GM12892 (cell line): ENCODE measurements around the gene LIN7B.
"Not testable (repeated sequence)": the region's sequence is repeated elsewhere in the genome, so short reads cannot be mapped to it uniquely, and the experiment has no call there.

ENCODE experiments used
- DNase-seq: peaks from one replicate; pipeline ENCODE4 v3.0.0; 2011; ENCODE audit not compliant: insufficient read length
- FAIRE-seq: peaks from 2 replicates; lab custom pipeline; 2011; peaks lifted over from hg19 to GRCh38; lab: Jason Lieb, UNC
- POLR2A ChIP-seq: IDR thresholded peaks from 2 replicates; pipeline ENCODE4 v1.6.1; 2011; ENCODE audit warnings: low read depth, low read length, control low read depth
- POLR2AphosphoS5 ChIP-seq: IDR thresholded peaks from 2 replicates; pipeline ENCODE4 v1.6.1; 2011; ENCODE audit warnings: low read depth, low read length, control low read depth
- TAF1 ChIP-seq: IDR thresholded peaks from 2 replicates; pipeline ENCODE4 v1.6.1; 2011; ENCODE audit warnings: low read depth, mild to moderate bottlenecking, control low read depth, low read length, borderline replicate concordance

LIN7B gene

GRCh38 chr19:49125025-49125731, 11.0 kb downstream of the LIN7B start:
- DNase-seq (no peak), FAIRE-seq (no peak)
- TF ChIP-seq POLR2A: no peak
- TF ChIP-seq POLR2AphosphoS5: no peak
- TF ChIP-seq TAF1: no peak

- FAIRE-seq: no peak
- TF ChIP-seq POLR2AphosphoS5: no peak
- TF ChIP-seq POLR2A: no peak
- TF ChIP-seq TAF1: no peak
- DNase-seq: no peak
These were observed 12.4 kb downstream of the LIN7B start for GRCh38 chr19:49126575-49126974.

- not testable (repeated sequence) for FAIRE-seq, DNase-seq
These were observed 13.1 kb downstream of the LIN7B start for GRCh38 chr19:49127225-49127624.

- FAIRE-seq: peak; percentile 97
- TF ChIP-seq POLR2AphosphoS5: no peak
- no peak for TF ChIP-seq POLR2A
- TF ChIP-seq TAF1: no peak
- DNase-seq: peak; percentile 99
These were observed 13.7 kb downstream of the LIN7B start for GRCh38 chr19:49127674-49128544.

- FAIRE-seq: no peak
- TF ChIP-seq POLR2A (no peak), TAF1 (no peak), POLR2AphosphoS5 (no peak)
- no peak for DNase-seq
These were observed 14.5 kb downstream of the LIN7B start for GRCh38 chr19:49128545-49129237.

- FAIRE-seq (no peak), DNase-seq (no peak)
- TF ChIP-seq TAF1 (no peak), POLR2AphosphoS5 (no peak), POLR2A (no peak)
These were observed 15.0 kb downstream of the LIN7B start for GRCh38 chr19:49129238-49129583.

GRCh38 chr19:49130325-49130724, 16.2 kb downstream of the LIN7B start:
- DNase-seq (no peak), FAIRE-seq (no peak)
- TF ChIP-seq TAF1 (no peak), POLR2AphosphoS5 (no peak), POLR2A (no peak)

- FAIRE-seq (no peak), DNase-seq (no peak)
- no peak for TF ChIP-seq POLR2A
- TF ChIP-seq POLR2AphosphoS5: no peak
- no peak for TF ChIP-seq TAF1
These were observed 18.9 kb downstream of the LIN7B start for GRCh38 chr19:49132974-49133609.

- DNase-seq (no peak), FAIRE-seq (no peak)
- no peak for TF ChIP-seq POLR2AphosphoS5
- no peak for TF ChIP-seq TAF1
- no peak for TF ChIP-seq POLR2A
These were observed 19.7 kb downstream of the LIN7B start for GRCh38 chr19:49133621-49134454.

- no peak for TF ChIP-seq TAF1
- TF ChIP-seq POLR2AphosphoS5: no peak
- TF ChIP-seq POLR2A: no peak
- DNase-seq (no peak), FAIRE-seq (no peak)
These were observed 21.5 kb downstream of the LIN7B start for GRCh38 chr19:49135686-49136085.
